ENCODE results near the gene ANKRD22.
"Not testable (repeated sequence)": the region's sequence is repeated elsewhere in the genome, so short reads cannot be mapped to it uniquely, and the experiment has no call there.

ANKRD22 gene

DNA sequence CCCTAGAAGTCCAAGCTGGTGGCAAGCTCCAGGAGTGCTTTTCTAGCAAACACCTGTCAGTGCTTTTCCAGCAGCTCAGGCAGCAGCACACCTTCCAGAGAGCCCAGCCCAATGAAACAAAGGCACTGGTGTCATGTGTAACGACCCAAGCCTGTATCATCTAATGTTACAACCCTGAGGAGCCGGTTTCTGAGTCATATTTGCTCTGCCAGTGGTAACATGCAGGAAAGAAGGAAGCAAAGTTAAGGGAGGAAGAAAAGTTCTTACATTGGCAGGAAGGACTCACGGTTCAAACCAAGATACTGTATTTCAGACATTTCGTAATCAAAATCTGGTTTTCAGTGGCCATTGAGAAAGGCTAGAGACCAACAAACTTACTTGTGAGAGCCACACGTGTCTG lies at the start of gene ANKRD22:
Gene ANKRD22 (minus strand): TSS at position 139 of the 400 bp plus-strand sequence. CDS start 237 bp downstream, outside the sequence.
- no peak for DNase-seq

DNA sequence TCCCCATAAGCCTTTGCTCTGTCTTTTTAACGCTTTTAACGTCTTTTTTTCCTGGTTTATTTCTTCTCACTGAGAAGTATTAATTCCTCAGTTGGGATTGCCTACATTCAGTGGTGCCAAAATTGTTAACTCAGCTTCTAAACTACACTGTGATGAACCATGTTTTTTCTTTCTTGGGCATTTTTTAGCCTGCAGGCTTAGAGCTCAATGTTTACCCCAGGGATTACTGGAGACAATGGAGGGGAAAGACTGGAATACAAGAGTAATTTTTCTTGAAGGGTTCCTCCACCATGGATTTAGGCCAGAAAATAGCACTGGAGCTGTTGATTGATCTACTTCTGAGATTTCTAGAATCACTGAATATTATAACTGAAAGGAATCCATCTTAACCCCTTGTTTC lies 48.2 kb upstream of the ANKRD22 start:
- DNase-seq = no peak

DNA sequence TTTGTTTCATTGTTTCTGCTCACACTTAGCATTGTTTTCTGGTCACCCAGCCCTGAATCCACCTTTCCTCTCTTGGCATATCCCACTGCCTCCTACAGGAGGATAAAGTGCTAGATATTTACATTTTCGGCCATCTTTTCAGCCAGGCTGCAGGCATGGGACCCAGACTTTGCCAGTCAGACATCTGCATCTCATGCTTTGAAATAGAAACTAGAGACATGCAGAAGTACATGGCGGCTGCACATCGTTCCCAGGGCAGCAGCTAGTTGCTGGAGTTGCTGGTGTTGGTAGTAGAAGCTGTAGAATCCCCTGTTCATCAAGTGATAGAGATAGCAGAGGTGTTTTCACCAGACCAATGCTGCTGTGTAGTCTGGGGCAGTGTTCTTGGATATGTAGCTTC lies 47.1 kb upstream of the ANKRD22 start:
- no peak for DNase-seq

DNA sequence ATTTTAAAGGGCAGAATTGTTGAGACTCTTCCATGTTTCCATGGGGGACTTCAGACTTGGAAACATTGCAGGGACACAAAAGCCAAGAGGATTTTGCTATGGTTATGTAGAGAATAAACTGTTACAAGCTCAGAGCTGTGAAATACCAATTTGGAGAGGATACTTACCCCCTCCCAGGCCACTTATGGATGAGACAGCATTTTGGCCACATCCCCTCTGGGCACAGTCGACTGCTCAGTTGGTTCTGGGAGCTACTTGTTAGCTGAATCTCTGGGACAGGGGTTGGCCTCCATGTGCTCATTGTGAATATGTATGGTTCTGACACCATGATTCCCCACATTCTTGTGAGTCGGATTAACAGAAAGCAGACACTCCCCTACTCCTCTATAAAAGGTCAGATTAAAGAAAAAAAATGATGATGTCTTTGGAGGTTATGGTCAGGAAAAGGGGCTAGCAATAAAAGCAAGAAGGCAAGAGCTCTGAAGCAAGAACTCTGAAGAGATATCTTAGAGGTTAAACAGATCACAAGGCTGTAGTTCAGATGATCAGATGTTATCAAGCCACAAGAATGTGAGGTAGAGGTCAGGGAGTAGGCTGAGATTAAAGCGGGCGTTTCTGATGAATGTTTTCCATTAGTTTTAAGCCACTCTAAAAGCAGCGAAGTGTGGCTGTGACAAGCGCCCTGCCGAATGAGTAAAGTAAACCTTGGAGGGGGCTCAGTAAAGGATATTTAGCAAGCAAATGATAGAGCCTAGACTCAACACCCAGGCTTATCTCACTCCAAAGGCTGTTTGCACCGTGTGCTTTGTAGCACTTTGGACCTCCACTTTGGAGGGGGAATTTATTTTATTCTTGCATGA lies 45.6 kb upstream of the ANKRD22 start:
- DNase-seq = no peak

DNA sequence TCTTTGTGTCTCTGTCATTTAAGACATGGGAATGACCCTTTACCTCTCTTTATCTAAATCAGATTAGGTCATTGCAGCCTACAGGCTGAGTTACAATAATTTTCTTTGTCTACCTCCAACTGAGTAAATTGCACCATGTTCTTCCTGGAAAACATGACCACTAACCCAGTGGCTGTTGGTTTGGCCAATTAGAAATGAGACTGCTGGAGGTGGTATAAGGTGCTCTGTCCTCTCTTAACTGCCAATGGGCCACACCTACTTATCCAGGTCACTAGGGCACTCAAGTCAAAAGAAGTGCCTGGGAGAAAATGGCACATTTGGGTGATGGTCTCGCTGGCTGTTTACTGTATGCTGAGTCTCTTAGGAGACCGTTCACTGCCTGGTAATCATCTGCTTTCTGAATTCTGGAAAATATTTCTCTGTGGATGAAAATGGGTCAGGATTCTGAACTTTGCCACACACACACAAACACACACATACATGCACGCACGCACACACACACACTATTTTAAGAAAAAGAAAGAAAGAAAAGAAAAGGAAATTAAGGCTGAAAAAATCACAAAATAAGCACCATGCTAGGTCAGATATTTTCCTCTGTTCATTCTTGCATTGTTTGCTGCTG lies 44.8 kb upstream of the ANKRD22 start:
- DNase-seq = no peak

DNA sequence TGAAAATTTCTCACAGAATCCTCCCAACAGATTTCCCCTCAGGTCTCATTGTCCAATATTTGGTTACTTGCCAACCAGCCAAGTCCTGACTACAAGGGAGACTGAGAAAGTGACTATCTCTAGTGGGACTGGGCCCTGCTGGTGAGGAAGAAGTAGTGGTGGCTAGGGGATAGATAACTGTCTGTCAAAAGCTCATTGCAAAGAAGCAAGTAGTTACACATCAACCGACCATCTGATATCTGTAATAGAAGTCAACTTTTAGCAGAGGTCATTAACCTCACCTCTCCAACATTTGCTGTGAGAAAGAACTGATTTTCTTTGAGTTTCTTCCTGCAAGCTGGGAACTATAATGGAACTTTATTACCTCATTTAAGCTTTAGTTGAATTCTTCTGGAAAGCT lies 43.6 kb upstream of the ANKRD22 start:
- DNase-seq = no peak

DNA sequence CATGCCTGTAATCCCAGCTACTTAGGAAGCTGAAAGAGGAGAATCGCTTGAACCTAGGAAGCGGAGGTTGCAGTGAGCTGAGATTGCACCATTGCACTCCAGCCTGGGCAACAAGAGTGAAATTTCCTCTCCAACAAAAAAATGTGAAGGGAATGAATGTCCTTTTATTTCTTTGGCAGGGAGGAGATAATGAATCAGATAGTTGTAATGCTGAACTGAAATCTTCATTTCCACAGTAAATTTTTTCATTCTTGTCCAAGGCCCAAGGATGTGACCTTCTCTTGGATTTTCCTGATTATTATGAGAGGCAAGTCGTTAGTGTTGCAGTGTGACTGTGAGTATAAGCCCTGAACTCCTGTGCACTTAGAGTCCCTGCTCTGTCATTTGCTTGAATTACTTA lies 42.0 kb upstream of the ANKRD22 start:
- no peak for DNase-seq

DNA sequence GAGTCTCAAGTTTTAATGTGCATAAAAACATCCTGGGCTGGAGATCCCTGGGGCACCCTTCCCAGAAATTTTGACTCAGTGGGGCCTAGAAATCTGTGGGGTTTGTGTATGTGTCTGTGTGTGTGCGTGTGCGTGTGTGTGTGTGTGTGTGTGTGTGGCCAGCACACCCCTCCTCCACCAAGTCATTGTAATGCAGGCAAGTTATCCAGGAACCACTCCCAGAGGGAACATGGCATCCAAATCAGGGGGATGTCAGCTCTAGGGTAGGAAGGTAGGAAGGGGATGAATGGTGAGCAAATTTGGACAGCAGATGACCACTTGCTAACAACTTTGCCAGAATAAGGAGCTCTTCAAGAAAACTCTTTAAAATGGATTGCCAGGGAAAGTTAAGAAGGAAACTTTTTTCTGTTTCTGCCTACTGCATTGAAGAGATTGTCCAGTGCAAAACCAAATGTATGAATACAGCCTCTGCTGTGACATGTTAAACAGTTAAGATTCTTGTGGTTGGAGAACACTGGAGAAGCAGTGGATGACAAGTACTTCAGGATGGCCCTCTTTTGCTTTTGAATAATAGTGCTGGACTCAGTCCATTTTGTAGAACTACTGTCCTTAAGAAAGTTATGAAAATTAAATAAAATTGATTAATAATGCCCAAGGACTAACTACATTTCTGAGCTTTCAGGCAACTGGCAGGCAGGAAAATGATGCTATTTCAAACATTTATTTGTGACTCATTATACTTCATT lies 40.8 kb upstream of the ANKRD22 start:
- no peak for DNase-seq

DNA sequence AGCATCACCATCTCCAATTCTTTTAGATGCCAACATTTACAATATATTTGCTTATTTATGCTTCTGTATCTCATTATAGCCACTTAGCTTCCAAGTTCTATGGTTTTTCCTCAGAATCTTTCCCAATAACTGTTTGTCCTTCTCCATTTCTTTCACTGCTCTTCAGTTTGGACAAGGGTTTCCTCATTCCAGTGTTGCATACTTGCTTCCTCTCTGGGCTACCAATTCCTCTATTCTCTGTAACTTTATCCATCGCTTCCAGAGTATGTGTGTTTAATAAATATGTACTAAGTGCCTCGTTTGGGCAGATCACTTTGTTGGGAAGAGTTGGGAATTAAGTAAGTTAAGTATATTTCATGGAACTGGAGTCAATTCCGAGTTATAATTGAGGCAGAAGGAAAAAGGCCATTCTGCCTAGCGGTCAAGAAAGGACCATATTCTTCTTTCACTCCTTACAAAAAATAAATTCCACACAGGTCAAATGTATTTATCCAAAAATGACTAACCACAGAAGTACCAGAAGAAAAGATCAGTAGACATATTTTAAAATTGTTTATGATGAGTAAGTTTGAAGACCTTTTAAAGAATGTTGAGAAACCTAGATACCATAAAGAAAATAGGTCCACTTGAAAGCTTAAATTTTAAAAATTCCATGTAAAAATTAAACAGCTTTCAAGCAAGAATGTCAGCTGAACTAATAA lies 39.2 kb upstream of the ANKRD22 start:
- DNase-seq = no peak

DNA sequence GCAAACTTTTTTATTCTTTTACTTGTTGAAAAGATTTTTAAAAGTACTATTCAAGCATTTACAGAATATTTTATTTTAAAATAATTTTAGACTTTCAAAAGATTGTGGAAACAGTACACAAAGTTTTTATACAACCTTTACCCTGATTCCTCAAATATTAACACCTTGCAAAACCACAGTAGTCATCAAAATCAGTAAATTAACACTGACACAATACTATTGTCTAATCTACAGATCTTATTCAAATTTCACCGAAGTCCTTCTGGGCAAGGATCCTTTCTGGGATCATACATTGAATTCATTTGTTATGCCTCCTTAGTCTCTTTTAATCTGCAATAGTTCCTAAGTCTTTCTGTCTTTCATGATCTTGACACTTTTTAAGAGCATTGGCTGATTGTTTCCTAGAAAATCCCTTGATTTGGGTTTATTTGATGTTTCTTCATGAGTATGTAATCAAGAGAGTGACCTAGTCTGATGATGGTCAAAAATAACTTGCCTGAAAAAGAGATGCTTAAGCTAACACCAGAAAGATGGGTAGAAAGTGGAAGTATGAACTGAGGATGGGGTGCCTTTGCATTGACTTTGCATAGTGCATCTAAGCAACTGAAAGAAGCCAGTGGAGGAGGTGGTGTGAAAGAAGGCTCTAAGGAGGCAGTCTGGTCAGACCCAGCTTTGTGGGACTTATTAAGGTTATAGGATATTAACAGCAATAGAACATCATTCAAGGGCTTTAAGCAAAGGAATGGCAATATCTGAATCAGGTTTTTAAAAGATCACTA lies 38.1 kb upstream of the ANKRD22 start:
- DNase-seq = no peak

DNA sequence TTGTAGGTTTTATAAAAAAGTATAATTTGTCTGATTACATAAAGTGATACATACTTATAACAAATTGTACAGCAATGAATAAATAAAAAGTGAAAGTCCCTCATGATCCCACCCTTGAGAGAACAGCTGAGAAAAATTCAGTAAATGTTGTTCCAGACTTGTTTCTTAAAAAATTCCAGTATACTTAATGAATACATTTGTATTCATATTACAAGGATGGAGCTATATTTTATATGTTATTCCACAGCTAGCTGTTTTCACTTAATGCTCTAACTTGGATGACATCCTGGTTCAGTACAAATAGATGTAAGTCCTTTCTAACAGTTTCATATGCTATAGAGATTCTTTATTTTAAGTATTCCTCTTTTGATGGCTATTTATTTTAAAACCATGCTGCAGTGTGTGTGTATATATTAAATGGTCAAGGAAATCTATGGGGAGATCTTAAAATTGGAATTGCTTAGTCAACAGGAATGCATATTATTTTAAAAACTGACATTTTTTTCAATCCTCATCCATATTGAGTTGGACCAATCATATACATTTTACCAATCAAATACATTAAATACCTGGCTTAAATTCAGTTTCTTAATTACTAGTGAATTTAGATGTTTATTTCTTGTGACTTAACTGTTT lies 37.3 kb upstream of the ANKRD22 start:
- DNase-seq = no peak

DNA sequence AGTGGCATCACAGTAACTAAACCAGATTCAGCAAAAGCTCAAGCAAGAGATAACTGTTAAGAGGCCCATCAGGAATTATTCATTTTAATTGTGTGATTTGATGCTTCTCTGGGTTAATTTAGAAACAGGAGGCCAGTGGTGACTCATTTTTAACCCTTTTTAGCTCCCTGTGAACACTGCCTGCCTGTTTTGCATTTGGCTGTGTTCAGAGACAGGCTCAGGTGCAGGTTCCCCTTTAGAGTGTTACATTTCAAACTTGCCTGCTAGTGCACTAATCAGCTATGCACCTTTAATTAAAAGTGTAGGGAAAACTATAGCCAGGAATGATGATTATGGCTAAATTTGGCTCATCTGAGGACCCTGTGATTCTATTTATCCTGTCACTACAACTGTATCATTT lies 34.9 kb upstream of the ANKRD22 start:
- no peak for DNase-seq

DNA sequence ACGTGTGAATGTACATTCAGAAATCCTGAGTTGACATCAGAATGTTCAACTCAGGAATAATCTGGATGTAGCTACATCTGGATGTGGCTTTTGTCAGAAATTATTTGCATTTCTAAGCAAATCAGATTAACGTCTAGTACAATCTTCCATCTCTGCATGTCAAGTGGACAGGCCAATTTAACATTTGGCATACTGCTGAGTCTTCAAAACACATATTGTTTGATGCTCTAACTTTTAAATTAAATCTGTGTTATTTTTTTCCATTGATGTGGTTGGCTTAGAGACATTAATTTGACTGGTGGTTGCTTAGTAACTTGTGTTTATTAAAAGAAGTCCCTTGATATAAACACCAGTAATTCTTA lies 31.8 kb upstream of the ANKRD22 start:
- no peak for DNase-seq

DNA sequence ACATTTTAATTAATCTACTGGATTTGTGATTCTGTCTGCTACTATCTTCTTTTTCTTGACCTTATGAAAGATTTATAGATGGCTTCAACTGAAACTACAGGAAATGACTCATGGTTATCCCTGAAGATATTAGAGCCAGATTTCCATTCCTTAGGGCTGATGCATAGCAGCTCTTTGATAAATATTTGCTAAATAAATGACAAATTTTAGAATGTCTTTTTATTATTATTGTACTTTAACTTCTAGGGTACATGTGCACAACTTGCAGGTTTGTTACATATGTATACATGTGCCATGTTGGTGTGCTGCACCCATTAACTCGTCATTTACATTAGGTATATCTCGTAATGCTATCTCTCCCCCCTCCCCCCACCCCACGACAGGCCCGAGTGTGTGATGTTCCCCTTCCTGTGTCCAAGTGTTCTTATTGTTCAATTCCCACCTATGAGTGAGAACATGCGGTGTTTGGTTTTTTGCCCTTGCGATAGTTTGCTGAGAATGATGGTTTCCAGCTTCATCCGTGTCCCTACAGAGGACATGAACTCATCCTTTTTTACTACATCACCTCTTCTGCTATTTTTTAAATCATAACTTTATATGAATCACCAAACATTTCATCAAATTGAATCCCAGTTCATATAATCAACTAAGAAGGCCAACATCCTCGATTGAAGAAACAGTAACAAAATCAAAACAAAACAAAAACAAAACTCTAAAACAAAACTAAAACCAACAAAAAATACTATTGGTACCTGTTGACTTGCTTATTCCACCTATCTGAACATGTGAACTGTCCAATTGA lies 31.2 kb upstream of the ANKRD22 start:
- not testable (repeated sequence) for DNase-seq

DNA sequence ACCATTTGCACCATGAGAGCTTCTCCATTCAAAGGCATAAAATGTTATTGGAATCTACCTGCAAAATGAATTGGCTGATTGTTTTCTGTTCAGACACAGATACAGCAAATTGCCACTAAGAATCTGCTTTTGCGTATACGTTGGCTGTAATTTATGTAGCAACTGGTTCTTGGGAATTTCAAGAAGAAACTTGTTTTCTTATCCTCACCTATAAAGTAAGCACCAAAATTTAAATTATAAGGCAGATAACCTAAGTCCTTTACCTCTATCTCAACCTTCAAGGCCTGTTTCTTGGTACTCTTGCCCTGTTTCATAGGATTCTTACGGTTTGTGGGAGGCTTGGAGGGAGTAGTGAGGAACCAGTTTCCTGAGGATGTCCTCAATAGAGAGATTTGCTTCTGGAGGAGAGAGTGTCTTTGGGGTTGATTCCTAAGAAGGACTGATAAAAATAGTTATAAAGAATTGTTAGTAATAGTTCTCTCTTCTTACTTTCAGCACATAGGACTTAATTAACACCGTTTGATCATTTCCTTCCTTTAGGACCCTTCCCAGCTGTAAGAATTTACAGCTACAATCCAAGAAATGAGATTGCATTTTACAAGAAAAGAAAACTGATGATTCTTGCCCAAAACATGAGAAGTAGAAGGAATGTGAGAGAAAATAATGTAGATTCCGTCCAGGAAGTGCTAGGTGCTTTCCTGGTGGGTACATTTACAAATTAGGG lies 30.4 kb upstream of the ANKRD22 start:
- DNase-seq = no peak

DNA sequence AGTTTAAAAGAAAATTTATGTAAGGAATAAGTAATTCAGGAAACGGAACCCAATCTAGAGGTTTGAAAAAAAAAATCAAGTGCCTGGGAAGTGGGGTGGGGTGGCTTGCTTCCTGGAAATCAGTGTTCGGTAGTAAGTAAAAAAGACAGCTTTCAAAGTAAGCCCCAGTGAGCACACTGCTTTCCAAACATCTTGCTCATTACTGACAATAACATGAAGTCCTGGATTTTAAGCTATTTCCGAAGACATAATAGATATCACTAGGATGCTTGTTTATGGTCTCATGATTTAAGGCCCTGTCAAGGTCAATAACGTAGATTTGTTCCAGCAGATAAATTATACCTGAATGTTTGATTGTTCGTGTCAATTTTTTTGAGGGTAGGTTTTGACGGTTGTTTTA lies 29.7 kb upstream of the ANKRD22 start:
- no peak for DNase-seq

DNA sequence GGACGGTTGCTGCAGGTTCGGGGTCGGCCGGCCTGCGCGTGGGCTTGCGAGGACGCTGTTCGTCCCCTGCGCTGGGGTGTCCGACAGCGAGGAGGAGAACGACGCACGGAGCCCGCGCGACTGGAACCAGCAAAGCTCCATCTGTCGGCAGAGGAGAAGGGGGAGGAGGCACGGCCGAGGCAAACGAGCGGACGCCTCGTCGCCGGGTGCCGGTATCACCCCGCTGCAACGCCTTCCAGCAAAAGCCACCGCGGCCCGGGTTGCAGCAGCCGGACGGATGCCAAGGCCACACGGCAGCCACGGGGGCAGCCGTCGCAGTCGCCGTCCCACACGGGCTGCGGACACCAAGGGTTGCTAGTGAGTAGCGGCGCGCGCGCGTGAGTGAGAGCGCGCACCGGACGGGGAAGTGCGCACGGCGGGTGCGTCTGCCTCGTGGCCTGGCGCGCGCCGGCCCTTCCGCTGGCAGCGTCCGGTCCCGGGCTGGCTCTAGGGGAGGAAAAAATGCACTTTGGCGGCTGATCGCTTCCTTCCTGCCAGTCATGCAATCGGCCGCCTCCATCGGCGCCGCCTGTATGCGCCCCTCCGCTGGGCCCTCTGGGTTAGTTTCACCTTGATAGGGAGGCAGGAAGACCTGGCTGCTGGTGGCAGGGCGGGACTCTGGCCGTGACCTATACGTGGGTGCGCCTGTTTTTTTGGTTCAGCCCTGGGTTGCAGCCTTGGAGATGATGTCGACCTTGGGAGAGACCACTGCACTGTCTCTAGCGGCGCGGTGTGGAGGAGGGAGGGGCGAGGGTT lies 28.8 kb upstream of the ANKRD22 start:
- peak; percentile 1 for DNase-seq

DNA sequence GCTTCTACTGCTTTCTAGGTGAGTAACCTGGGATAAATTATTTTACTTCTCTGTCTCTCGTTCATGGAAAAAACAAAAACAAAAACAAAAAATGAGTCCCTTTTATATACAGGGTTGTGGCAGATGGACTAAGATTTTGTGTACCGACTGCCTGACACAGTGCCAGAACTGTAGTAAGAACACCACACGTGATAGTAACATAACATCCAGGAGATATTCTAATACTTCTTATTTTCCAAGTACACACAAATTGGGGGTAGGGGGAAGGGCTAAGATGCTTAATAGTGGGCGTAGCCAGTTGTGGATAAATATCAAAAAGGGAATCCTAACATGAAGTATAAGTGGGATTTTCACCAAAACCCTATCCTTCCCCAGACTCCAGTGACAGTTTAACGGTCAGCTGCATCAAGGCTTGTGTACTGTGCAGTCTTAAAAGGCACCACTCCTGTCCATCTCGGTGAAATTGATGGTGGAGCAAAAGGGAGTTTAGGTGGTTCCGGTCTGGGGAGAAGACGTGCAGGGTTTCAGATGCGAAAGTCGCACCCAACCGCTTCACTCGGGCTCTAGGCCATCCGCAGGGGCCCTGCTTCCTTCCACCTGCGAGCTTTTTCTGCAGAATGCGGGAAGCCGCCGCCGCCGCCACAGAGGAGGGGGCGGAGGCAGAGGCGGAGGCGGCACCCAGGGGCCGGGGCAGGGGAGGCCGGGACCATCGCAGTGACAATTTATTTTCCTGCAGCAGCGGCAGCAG lies 28.1 kb upstream of the ANKRD22 start, which contains the start of gene STAMBPL1:
Gene STAMBPL1 (plus strand): TSS at position 712 of the 748 bp plus-strand sequence. CDS start 21,464 bp downstream, outside the sequence.
- DNase-seq = no peak

DNA sequence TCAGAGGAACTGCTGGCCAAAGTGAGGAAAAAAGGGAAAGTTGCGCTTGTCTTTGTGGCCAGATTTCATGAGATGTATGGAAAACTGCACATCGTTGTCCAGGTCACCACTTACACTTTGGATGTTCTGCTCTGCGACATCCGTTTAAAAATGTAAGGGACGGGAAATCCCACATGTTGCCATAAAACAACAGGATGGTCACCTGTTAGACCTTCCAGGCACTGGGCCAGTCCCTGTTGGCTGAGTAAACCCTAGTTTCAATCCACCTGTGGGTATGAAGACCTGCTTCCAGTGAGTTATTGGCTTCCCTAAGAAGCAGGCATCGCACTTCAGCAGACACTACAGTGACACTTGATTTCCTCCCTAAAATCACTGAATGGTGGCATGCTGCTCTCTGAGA lies 25.7 kb upstream of the ANKRD22 start:
- no peak for DNase-seq
